Liver (tissue), 3 donors: ENCODE results near the gene TMEM63B.

Experiments used
- TAF1 ChIP-seq: conservative IDR thresholded peaks from 2 replicates; pipeline ENCODE4 v1.6.1; 2016; ENCODE audit warnings: antibody characterized with exemption, mild to moderate bottlenecking
- YY1 ChIP-seq: IDR thresholded peaks from 2 replicates; pipeline ENCODE4 v1.6.1; 2016; ENCODE audit warnings: antibody characterized with exemption, mild to moderate bottlenecking
- TF ChIP-seq, protein P1 (sequence below): fragments of 150-350 bp; IDR thresholded peaks from 2 replicates; pipeline ENCODE4 v1.5.1; 2017; ENCODE audit warnings: improper control_type of control experiment, low read depth, low read length; ENCODE audit not compliant: missing input control
- donor health status: healthy.
- donor health status: healthy.

DNA sequence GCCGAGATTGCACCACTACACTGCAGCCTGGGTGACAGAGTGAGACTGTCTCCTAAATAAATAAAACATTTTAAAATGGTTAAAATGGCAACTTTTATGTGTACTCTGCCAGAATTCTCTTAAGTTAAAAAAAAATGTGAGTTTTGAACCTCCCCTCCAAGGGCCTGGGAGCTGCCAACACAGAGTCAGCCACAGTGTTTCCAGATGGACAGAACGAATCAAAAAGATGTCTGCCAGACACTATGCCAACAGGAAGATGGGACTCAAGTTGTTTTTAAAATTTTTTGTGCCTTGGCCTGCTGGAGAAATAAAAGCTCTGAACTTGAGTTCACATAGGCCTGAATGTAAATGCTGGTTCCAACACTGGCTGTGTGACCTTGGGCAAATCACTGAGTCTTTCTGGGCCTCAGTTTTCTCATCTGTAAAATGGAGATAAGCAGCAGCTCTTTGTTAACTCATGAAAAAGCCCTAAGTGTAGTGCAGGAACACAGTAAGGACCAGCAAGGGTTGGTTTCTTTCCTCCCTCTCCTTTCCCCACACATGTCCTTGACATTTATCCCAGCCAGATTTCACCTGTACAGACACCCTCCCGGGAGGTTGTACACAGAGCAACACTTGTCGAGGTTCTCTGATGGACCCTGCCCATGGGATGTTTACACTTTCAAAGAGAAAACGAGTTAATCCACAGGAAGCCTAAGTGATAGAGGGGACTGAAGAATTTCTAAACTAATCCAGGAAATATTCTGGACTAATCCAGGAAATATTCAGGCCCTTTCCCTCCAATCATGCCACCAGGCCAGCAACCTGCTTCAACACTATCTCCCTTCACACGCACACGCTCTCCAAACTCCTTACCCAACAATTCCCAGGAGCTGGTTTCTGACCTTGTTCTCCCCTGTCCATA is 35.1 kb upstream of the TMEM63B start:
- TF ChIP-seq, protein P1, sequence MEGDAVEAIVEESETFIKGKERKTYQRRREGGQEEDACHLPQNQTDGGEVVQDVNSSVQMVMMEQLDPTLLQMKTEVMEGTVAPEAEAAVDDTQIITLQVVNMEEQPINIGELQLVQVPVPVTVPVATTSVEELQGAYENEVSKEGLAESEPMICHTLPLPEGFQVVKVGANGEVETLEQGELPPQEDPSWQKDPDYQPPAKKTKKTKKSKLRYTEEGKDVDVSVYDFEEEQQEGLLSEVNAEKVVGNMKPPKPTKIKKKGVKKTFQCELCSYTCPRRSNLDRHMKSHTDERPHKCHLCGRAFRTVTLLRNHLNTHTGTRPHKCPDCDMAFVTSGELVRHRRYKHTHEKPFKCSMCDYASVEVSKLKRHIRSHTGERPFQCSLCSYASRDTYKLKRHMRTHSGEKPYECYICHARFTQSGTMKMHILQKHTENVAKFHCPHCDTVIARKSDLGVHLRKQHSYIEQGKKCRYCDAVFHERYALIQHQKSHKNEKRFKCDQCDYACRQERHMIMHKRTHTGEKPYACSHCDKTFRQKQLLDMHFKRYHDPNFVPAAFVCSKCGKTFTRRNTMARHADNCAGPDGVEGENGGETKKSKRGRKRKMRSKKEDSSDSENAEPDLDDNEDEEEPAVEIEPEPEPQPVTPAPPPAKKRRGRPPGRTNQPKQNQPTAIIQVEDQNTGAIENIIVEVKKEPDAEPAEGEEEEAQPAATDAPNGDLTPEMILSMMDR: no peak
- TF ChIP-seq TAF1: no peak
- TF ChIP-seq YY1: no peak
